K562 (cell line): Measurements from ENCODE around the gene EIF5A2. TPM values are rescaled to one million over a fixed set of nuclear protein-coding genes. Genes with fewer than 3 reads are reported as not detected.

Source experiments
- ATF1 ChIP-seq, 2 experiments: fragments of 450-650 bp in 1 of 2; IDR thresholded peaks; 2 replicates each; pipeline ENCODE4 v1.6.1; 2016; ENCODE audit warnings: missing compliant biosample characterization in 1 of 2, missing genetic modification characterization in 1 of 2
- ATF7 ChIP-seq: fragments of 450-650 bp; IDR thresholded peaks from 2 replicates; pipeline ENCODE4 v1.7.1; 2014; ENCODE audit warnings: mild to moderate bottlenecking, moderate library complexity
- BRF1 ChIP-seq: IDR thresholded peaks from 3 replicates; pipeline ENCODE4 v1.6.1; 2011; ENCODE audit warnings: borderline replicate concordance, mild to moderate bottlenecking; ENCODE audit not compliant: insufficient read length; ENCODE audit errors: extremely low read depth
- CCNT2 ChIP-seq: IDR thresholded peaks from 2 replicates; pipeline ENCODE4 v1.6.1; 2011; ENCODE audit warnings: borderline replicate concordance, low read depth, mild to moderate bottlenecking, moderate library complexity, mixed read lengths, low read length; ENCODE audit not compliant: insufficient read length; ENCODE audit errors: extremely low read depth
- CHD1 ChIP-seq: fragments of 200-600 bp; sonication (generic); IDR thresholded peaks from one replicate; pipeline ENCODE4 v1.6.1; 2012; ENCODE audit warnings: mild to moderate bottlenecking, moderate library complexity, low read length, inconsistent platforms
- CXXC5 ChIP-seq: fragments of 250-450 bp; sonication (Bioruptor Pico); IDR thresholded peaks from 2 replicates; pipeline ENCODE4 v1.8.0; 2022; ENCODE audit warnings: inconsistent platforms, mild to moderate bottlenecking, moderate library complexity
- E2F5 ChIP-seq: sonication (generic); formaldehyde crosslinking; IDR thresholded peaks from 2 replicates; pipeline ENCODE4 v1.8.0; 2022; ENCODE audit warnings: mild to moderate bottlenecking, missing genetic modification reagents
- FOSL1 ChIP-seq: fragments of 200-800 bp; sonication (Bioruptor generic); conservative IDR thresholded peaks from 2 replicates; pipeline ENCODE4 v1.6.1; 2016; ENCODE audit warnings: missing genetic modification characterization, missing compliant biosample characterization
- FOXP1 ChIP-seq: sonication (generic); formaldehyde crosslinking; IDR thresholded peaks from 2 replicates; pipeline ENCODE4 v1.8.0; 2022; ENCODE audit warnings: mild to moderate bottlenecking, missing genetic modification reagents
- HDAC1 ChIP-seq, 2 experiments: fragments of 450-650 bp; IDR thresholded peaks; 2 replicates each; pipeline ENCODE4 v1.6.1; 2016 to 2017; ENCODE audit warnings: inconsistent platforms in 1 of 2, mild to moderate bottlenecking in 1 of 2, moderate library complexity in 1 of 2
- IRF1 ChIP-seq: sonication (generic); formaldehyde crosslinking; IDR thresholded peaks from 2 replicates; pipeline ENCODE4 v1.8.0; 2022; ENCODE audit warnings: missing genetic modification reagents, mild to moderate bottlenecking, borderline replicate concordance
- MCM2 ChIP-seq: fragments of 450-650 bp; IDR thresholded peaks from 2 replicates; pipeline ENCODE4 v1.6.1; 2017; ENCODE audit warnings: low read depth, mild to moderate bottlenecking
- MCM5 ChIP-seq: fragments of 450-650 bp; IDR thresholded peaks from 2 replicates; pipeline ENCODE4 v1.6.1; 2016; ENCODE audit warnings: low read depth
- MECOM ChIP-seq: fragments of 250-450 bp; sonication (Bioruptor Pico); IDR thresholded peaks from 2 replicates; pipeline ENCODE4 v1.8.0; 2022; ENCODE audit warnings: inconsistent platforms
- MTA1 ChIP-seq: fragments of 450-650 bp; IDR thresholded peaks from 2 replicates; pipeline ENCODE4 v1.6.1; 2017; ENCODE audit warnings: borderline replicate concordance
- MYC ChIP-seq, 2 experiments: fragments of 250-450 bp in 1 of 2; sonication (Bioruptor Pico) in 1 of 2; IDR thresholded peaks; 2 replicates each; pipeline versions ENCODE4 v1.5.1 to v1.6.1; 2012 to 2021; ENCODE audit warnings: low read depth in 2 of 2, borderline replicate concordance in 1 of 2, improper control_type of control experiment in 1 of 2, low read length in 1 of 2, mild to moderate bottlenecking in 1 of 2, moderate library complexity in 1 of 2
- NR2F6 ChIP-seq: fragments of 450-650 bp; formaldehyde crosslinking; IDR thresholded peaks from 2 replicates; pipeline ENCODE4 v1.4.0; 2020; ENCODE audit warnings: mild to moderate bottlenecking
- POLR2A ChIP-seq: fragments of 450-650 bp; conservative IDR thresholded peaks from 2 replicates; pipeline ENCODE4 v1.6.1; 2016
- POLR3A ChIP-seq: IDR thresholded peaks from 2 replicates; pipeline ENCODE4 v1.6.1; 2011; ENCODE audit warnings: borderline replicate concordance, mild to moderate bottlenecking, moderate library complexity; ENCODE audit not compliant: insufficient read length, insufficient read depth; ENCODE audit errors: extremely low read depth
- RAD51 ChIP-seq: fragments of 450-650 bp; IDR thresholded peaks from 2 replicates; pipeline ENCODE4 v1.7.1; 2016; ENCODE audit warnings: low read depth, mild to moderate bottlenecking, borderline replicate concordance
- RBM39 ChIP-seq: fragments of 200-400 bp; formaldehyde crosslinking; optimal IDR thresholded peaks from 2 replicates; pipeline ENCODE3; 2018; ENCODE audit warnings: low read depth, low read length
- RUNX1 ChIP-seq: sonication (generic); IDR thresholded peaks from 2 replicates; pipeline ENCODE4 v1.6.1; 2016; ENCODE audit warnings: antibody characterized with exemption, low read depth
- SIRT6 ChIP-seq: IDR thresholded peaks from one replicate; pipeline ENCODE4 v1.6.1; 2012; ENCODE audit warnings: low read depth, mild to moderate bottlenecking, control low read depth, inconsistent platforms, low read length, moderate library complexity
- TEAD1 ChIP-seq, 2 experiments: fragments of 450-650 bp in 1 of 2; sonication (generic) in 1 of 2; formaldehyde crosslinking; IDR thresholded peaks; 2 replicates each; pipeline versions ENCODE4 v1.4.0 to v1.8.0; 2020 to 2022; ENCODE audit warnings: mild to moderate bottlenecking in 2 of 2, missing genetic modification reagents in 1 of 2
- ZSCAN32 ChIP-seq: fragments of 450-650 bp; formaldehyde crosslinking; IDR thresholded peaks from 2 replicates; pipeline ENCODE4 v1.4.0; 2020; ENCODE audit warnings: mild to moderate bottlenecking, moderate library complexity
- polyA plus RNA-seq, 8 experiments: library from polyadenylated mRNA; depleted of rRNA in 4 of 8; stranded (reverse) in 5 of 8; unstranded in 3 of 8; fragments of >200 nt; fragmentation: Nextera tagmentation in 2 of 8; fragmentation: Illumina TruSeq in 1 of 8; extraction: Ambion mirVana in 2 of 8; extraction: Trizol in 1 of 8; gene quantifications; 2 replicates each; pipeline versions ENCODE4 v1.2.1 to v1.2.3, GENCODE V29; 2011 to 2014; ENCODE audit warnings: inconsistent platforms in 1 of 8, missing spikeins in 1 of 8
- total RNA-seq, 7 experiments: library from RNA; depleted of rRNA in 6 of 7; stranded (reverse); fragments of >200 nt in 6 of 7; fragmentation: Illumina TruSeq in 2 of 7; extraction: Trizol in 2 of 7; gene quantifications; 2 replicates each; pipeline versions ENCODE4 v1.2.1 to v1.2.3, GENCODE V29; 2011 to 2021; ENCODE audit warnings: low replicate concordance in 1 of 7
- TF ChIP-seq, protein P1 (sequence below): sonication (generic); formaldehyde crosslinking; IDR thresholded peaks from 2 replicates; pipeline ENCODE4 v1.8.1; 2023; ENCODE audit warnings: mild to moderate bottlenecking, missing genetic modification reagents, moderate library complexity

Gene EIF5A2
- total and polyA plus RNA-seq, 9 of the 15 experiments (the other 6 are each of a cell fraction or from before 2014, with no cell fraction given), result 3.9 to 18.3 (median 15.9) TPM

GRCh38 chr3:170869645-170870593 is 38.5 kb downstream of the EIF5A2 start, which contains the start of gene RPL22L1 (continued):
- TF ChIP-seq HDAC1 (IDR thresholded peaks at IDR 0.05), result peak in 1 of 2 experiments; percentile 73; a peak in 2 of 4 replicates
- peak; percentile 81; the same call in 1 of the 2 replicates for TF ChIP-seq E2F5 (CRISPR knock-in tag)
- peak; percentile 98 for TF ChIP-seq MYC (IDR thresholded peaks at IDR 0.05; ENCODE audit: low read depth, low read length)
- TF ChIP-seq MYC (CRISPR knock-in tag; IDR thresholded peaks at IDR 0.05; ENCODE audit: borderline replicate concordance, low read depth), result peak; percentile 84
- TF ChIP-seq MTA1, result peak; percentile 34; the same call in 1 of the 2 replicates
- 0 out of 2 replicates have a peak, but pooled peaks have one; percentile 21 for TF ChIP-seq MECOM
- TF ChIP-seq, protein P1, sequence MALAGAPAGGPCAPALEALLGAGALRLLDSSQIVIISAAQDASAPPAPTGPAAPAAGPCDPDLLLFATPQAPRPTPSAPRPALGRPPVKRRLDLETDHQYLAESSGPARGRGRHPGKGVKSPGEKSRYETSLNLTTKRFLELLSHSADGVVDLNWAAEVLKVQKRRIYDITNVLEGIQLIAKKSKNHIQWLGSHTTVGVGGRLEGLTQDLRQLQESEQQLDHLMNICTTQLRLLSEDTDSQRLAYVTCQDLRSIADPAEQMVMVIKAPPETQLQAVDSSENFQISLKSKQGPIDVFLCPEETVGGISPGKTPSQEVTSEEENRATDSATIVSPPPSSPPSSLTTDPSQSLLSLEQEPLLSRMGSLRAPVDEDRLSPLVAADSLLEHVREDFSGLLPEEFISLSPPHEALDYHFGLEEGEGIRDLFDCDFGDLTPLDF (CRISPR knock-in tag), result peak; percentile 95
- TF ChIP-seq SIRT6, result no peak
- no peak for TF ChIP-seq ZSCAN32 (CRISPR knock-in tag)
- peak; percentile 57; the same call in 1 of the 2 replicates for TF ChIP-seq FOXP1 (CRISPR knock-in tag)
- TF ChIP-seq FOSL1 (tag), result peak; percentile 32; the same call in 1 of the 2 replicates
- TF ChIP-seq MCM5, result no peak
- no peak for TF ChIP-seq RUNX1
- TF ChIP-seq ATF7, result peak; percentile 82
- no peak for TF ChIP-seq RAD51
- peak; percentile 100 for TF ChIP-seq POLR2A
- TF ChIP-seq MCM2, result no peak
- TF ChIP-seq TEAD1 (CRISPR knock-in tag; IDR thresholded peaks at IDR 0.05), result peak in 1 of 2 experiments; percentile 70; a peak in 1 of 4 replicates
- TF ChIP-seq IRF1 (CRISPR knock-in tag), result peak; percentile 75
- TF ChIP-seq CHD1, result peak; percentile 87
- TF ChIP-seq RBM39, result peak; percentile 89
- TF ChIP-seq CCNT2, result peak; percentile 40
- no peak for TF ChIP-seq BRF1
- no peak for TF ChIP-seq ATF1 (CRISPR knock-in tag; IDR thresholded peaks at IDR 0.05)
- peak; percentile 96 for TF ChIP-seq ATF1 (tag; IDR thresholded peaks at IDR 0.05)
- peak; percentile 89 for TF ChIP-seq CXXC5
- TF ChIP-seq POLR3A, result no peak
- no peak for TF ChIP-seq NR2F6 (CRISPR knock-in tag)
